ENCODE measurements around the gene OR2AE1. TPM values are rescaled to one million over a fixed set of nuclear protein-coding genes. Genes with fewer than 3 reads are reported as not detected.

OR2AE1 gene
- total RNA-seq, 1 donor from 2014 or later, result not detected

DNA sequence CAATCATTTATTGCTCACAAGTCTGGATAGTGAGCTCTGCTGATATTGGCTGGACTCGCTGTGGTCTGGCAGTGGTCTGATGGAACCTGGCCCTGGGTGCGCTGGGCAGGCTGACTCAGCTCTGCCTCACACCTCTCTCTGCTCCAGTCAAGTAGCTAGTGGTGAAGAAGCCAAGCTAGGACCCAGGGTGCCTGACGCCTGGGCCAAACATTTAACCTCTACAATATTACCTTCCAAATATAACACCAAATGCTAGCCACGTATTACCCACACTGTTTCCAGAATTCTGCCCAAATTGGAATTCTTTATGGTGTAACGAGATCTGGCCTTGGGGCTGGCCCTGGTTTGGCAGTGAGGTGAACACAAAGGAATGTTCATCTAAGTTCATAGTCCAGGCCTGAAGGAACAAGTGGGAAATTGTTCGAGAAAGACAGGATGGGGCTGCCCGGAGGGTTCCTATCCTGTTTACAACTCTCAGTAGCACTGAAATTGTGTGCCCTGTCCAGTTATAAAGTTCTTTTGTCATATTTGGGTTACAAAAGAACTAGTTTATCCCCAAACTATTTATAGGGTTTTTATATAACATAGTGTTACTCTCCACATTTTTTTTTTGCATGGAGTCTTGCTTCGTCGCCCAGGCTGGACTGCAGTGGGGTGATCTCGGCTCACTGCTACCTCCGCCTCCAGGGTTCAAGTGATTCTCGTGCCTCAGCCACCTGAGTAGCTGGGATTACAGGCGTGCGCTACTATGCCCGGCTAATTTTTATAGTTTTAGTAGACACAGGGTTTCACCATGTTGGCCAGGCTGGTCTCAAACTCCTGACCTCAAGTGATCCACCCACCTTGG, 16.3 kb downstream of the OR2AE1 start:
- DNase-seq, result peak; percentile 3

DNA sequence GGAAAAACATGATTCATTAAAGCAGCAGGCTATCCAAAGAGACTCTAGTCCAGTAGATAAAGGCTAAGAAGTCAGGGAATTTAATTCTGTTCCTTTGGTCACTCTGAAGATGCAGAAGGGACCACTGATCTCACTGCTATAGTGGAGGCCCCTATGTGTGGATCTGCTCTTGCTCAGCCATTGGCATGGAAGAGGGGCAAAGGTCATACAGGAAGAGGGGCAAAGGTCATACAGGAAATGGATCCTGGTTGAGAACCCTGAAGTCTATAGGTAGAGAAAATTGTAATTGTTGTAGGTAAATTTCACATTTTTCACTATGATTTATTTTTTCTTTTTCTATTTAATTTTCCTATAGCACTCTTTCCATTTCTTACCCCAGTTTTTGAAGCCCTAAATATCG, 21.6 kb downstream of the OR2AE1 start:
- no peak for DNase-seq

DNA sequence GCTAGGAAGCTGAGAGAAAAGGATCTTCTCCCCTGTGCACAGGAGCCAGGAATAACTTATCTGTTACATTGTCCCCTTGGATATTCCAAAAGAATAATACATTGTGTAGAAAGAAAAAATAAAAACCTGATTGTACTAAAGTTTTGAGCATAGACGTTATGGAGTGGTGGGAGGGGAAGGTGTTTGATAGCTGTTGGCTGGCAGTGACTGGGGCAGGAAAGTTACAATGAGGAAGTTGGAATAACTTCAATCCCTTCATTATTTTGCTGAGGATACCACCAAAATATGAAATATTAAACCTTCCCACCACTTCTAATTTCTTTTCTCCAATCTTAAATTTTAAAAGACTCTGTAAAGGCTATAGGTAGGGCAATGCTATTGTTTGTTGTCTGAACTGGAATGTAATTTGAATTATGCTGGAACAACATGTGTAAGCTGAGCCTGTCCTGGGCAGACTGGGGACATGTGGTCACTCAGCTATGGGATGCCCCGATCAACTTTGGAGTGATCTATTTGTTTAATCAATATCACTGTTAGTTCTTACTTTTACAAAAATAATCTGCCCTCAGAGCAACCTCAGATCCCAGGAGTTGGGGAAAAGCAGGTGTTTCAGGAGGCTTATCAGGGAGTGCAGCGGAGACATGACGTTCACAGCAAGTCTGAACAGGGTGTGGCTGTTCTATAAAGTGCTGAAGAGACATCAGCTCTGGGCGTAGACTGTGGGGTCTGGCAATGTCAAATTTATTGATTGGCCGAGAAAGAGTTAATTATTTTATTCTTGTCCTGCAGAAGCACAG, 28.2 kb downstream of the OR2AE1 start:
- no peak for DNase-seq

DNA sequence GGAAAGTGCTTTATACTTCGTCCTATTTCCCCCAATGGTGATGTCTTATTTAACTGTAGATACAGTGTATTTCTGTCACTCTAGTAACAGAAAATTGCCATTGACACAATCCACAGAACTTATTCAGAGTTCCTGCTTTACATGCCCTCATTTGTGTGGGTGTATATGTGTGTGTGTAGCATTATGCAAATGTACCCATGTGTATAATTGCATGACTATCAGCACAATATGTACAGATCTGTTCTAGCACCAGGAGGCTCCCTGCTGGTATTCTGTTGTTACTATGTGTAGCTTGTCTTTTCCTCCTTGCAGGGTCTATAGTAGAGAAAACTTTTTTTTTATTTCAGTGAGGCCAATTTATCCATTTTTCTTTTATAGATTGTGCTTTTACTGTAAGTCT, 32.5 kb downstream of the OR2AE1 start:
- no peak for DNase-seq

DNA sequence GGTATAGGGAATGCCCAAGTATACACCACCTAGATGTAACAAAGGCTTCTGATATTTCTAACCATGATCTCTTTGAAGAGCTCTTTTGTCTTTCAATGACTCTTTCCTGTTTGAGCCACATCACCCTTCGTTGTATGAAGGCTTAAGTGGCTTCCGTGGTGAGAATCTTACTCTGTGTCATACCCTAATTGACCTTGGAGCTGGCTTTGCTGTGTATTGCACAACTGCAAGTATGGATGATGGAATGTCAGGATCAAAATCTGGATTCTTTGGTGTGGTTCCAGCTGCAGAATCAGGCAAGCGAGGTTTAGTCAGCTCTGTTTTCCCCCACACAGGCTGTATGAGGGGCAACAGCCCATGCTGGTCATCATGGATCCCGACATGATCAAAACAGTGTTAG, 33.0 kb downstream of the OR2AE1 start:
- DNase-seq, result no peak

DNA sequence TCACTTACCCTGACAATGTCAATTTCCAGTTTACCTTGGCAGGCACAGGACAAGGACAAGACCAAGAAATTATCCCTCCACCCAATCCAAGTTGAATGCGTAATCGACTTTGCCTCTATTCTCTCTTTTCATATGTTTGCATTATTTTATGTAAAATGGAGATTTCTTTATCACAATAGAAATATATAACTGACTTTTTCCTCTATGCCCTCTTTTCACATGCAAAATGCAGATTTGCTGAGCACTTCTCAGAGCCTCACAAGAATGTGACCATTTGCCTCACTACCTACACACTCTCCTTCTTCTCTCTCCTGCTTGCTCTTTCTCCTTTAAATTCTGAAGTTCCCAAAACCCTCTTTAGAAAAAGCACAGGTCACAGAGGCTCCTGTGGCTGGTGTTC, 33.9 kb downstream of the OR2AE1 start:
- DNase-seq, result no peak

DNA sequence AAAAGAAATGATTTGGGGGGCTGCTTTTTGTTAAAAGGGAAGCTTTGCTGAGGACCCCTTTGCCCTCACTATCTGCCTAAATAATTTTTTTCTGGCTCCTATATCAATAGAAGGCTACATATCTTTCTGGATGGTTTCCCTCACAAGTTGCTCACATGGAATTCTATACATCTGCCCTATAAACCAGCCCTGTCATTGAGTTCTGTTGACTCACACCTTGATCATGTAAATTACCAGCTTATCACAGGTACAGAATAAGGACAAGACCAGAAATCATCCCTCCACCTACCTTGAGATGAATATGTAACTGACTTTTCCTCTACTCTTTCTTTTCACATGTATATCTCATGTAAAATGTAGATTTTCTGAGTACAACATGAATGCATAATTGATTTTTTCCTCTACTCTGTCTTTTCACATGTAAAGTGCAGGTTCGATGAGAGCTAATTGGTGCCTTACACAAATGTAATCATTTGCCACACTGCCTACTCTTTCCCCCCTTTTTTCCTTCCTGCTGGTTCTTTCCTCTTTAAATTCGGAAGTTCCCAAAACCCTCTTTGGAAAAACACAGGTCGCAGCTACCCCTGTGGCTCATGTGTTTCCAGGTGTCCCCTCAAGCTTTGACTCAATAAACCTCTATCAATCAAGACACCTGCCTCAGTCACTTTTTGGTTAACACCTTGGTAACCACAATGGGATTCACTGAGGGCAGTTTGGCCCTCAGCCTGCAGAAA, 36.5 kb downstream of the OR2AE1 start:
- no peak for DNase-seq

DNA sequence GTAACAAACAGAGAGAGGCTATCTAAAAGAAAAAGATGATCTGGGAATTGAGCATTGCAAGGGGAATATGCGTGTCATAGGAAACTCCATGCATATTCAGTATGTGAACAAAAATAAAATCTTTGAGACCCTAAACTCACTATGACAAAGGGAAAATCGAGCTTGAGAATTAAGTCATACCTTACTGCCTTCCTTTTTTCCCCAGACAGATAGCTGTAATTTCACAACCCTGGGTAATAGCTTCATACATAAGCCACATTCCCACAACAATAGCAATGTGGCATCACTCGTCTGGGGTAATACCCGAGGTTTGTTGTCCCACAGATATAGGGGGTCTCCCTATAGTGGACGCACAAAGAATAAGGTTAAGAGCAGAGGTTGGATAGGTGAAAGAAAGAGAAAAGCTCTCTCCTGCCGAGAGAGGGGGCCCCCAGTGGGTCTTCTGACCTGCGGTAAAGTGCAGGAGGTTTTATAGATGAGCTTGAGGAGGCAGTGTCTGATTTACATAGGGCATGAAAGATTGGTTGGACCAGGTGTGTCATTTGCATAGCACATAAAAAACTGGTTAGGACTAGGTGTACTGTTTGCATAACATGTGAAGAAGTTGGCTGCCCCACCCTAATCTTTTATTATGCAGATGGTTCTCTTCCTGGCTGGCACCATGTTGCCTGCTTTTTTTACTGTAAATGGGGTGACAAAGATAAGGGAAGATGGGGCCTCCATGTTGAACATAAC, 37.4 kb downstream of the OR2AE1 start:
- DNase-seq, result peak; percentile 10

DNA sequence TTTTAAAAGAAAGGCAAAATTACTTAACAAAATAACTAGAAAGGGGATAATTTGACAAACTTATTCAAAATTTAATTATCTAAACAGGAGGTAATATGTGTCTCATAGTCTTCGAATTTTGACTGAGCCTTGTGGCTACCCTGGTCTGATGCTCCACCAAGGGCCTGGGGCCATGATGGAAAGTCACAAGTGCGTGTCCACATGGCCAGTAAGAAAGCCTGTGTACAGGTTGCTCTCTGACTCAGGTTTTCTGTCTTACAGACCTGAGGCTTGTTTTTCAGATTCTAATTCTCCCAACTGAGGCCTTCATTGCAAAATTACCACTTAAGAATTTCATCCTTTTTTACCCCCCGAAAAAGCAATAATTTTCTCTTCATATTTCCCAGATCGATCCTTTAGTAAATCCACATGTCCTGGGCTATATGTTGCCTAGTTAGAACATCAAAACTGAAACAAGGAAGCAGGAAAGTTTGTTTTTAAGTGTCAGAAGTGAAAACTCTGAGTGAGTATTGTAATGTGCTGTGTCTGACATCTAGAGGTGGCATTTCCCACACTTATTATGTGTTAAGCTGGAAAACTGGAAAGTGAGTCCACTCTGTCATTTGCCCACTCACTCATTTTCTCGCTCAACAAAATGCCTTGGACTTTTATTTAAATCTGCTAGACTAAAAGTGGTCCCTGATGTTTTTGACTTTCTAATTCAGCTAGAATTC, 39.0 kb downstream of the OR2AE1 start:
- peak; percentile 20 for DNase-seq

DNA sequence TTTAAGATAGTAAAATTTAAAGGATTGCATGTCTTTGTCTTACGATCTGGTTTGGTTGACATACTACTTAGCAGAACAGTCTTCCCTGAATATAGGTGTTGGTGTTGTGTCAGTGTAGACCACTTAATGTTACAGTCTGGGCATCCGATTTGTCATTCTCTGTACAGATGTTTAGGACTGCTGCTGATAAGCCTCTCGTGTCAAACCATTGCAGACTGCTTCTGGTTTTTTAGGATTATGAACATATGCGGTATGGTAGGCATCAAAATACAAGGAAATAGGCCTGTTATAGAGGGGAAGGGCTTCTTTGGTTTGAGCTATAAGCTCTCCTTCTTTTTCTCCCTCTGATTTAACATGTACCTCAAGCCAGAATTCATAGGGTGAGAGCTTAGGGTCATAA, 41.6 kb downstream of the OR2AE1 start:
- DNase-seq, result no peak

DNA sequence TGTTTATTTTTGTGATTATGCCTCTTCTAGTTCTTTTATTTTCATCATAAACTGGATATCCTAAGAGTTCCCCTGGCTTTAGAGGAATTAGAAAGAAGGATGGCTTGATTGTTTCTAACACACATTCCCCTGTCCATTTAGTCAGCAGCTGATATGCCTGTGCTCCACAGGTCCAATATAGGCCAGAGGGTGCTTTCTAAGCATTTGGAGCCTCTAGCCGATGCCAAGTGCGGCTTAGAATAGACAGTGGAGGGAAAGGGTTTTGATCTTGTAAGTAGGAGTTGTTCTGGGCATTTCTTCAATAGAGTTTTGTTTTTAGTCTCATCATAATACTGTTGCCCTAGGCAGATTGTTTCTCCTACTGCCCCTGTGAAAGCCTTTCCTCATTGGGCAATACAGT, 42.5 kb downstream of the OR2AE1 start:
- no peak for DNase-seq

DNA sequence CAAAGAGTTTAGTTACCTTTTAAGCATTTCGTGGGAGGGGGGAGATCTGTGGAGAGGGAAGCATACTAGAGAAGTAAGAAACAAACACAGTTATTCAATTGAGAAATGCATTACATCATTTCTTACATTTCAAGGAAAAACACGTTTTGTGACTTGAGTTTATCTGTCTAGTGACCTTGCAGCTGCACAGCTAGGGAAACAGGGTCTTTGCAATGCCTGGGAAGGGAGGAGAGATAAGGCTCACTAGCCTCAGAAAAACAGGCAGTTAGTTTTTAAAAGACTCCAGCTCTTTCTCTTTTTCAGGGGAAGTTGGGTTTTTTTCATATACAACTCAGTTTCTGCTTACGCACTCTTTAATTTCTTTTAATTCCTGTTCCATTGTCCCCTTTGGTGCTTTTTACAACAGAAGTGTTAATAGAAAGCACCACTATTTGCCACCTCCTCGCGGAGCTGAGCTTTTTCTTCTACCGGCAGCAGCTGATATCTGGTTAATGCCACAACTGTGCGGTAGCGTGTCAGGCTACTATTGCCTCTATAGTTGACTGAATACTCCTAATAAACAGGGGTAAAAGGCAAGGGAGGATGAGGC, 43.5 kb downstream of the OR2AE1 start:
- no peak for DNase-seq

DNA sequence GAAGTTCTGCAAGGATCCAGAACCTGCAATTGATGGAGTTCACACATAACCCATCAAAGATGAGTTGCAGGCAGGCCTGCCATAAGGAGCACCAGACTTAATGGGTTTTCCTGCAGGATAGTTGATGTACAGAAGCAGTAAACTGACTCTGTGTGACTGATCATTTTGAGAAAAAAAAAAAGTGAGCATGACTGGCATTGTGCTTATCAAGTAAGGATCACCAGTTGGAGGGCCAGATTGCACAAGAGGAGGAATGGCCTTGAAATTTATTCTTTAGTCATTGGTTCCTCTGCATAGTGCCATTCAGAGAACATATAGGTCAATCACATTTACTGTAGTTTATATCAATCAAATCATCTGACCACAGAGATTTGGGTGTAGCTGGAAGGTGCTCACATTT, 45.2 kb downstream of the OR2AE1 start:
- no peak for DNase-seq

DNA sequence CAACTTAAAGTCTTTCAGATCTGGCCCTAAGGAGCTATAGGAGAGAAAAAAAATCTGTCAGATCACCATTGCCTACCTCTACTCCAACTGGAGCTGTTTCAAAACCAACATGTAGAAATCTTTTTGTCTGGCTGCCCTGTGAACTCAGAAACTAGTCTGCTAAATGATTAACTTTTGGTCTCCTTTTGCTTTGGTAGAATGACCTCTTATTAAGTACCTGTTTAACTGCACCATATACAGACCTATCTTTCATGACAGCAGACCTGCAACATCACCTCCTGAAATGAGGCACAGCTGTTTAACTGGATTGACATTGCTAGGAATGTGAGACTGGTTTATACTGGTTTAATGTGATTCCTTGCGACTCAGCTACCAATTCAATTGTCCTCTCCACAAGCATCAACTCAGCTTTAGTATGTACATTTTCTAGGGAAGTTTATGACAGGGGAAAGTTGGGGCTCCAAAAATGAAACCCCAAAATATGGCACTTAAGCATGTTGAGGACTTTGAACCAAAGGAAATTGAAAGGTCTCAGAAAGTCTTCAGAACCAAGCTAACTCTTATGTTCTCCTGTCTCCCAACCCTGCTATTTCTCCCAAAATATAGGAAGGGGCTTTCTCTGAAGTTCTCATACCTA, 47.2 kb downstream of the OR2AE1 start:
- no peak for DNase-seq

DNA sequence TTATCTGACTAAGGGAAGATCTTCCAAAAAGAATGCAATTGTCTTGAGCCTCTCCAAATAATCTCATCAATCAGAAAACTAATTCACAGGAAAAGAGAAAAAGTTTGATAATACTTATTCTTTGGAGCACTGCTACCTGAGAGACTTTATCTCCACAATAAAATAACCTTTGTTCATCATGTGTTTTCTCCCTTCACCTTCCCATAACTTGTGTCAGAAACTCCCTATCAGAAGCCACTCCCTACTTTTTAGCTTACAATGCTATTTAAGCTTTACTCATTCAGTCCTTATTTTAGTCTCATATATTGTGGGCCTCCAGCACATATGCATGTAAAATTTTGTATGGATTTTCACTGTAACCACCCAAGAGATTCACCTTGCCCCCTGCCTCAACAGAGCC, 48.0 kb downstream of the OR2AE1 start:
- DNase-seq, result no peak

DNA sequence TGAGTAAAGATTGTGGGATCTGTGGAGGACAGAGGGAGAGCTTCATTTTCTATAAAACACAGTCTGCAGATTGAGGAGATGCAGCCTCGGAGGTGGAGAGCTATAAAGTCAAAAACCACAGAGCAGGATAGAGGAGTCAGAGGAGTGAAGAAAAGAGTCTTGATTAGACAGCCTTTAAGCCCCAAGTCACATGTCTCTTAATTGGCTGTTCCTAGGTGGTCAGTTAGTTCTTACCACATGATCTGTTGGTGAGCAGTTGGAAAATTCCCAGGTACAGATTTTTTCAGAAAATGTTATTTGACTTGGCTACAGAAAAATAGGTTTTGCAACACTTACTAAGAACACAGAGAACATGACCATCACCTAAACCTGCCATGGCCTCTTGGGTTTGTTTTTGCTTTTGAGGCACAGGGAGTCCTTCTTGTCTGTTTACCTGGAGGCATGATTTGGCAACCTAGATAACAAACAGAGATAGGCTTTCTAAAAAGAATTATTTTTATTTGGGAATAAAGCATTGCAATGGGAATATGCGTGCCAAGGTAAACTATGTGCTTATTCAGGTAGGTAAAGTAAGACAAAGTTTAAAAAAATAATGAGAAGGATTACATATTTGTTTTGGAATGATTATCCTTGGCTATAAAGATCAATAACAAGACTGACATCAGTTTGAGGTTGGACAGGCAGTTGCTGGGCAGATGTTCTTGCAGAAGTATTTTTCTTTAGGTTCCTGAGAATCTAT, 49.6 kb downstream of the OR2AE1 start:
- DNase-seq, result no peak

Measured in tongue (tissue), 2 donors.